ENCODE measurements around the gene XPO6. TPM values are rescaled to one million over a fixed set of nuclear protein-coding genes. Genes with fewer than 3 reads are reported as not detected.

The XPO6 gene
- total RNA-seq, 1 donor: 102 TPM

DNA sequence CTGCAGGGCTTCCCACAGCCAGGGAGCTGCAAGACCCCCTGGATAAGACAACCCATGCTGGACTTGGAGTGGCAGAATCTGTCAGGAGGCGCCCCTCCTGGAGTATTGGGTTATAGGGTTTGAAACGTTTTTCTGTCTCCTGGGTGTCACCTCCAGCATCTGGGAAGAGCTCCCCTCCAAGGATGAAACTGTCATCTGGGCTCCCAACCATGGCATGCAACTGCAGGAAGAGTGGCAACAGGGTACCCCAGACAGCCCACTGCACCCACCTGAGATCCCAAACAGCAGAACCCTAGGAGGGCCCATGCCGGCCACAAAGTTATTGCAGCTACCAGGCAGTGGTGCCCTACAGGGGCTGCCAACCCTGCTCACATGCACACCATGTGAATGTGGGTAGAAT, 147.6 kb downstream of the XPO6 start:
- Histone ChIP-seq H3K79me2 (ENCODE audit: insufficient read depth, low read length) (no peaks in the 10 kb centered on the region), H3K36me3 (ENCODE audit: insufficient read depth, low read length) (no peaks in the 10 kb centered on the region), H3K4me2 (ENCODE audit: insufficient read depth, low read length) (no peak overlapping the region), H3K9me3 (ENCODE audit: low read depth, low read length) (no peaks in the 10 kb centered on the region), H3K27me3 (ENCODE audit: insufficient read depth, low read length) (peaks cover 60% of the 10 kb centered on the region), H4K20me1 (ENCODE audit: insufficient read depth, low read length) (no peaks in the 10 kb centered on the region), H3K27ac (ENCODE audit: low read depth, low read length) (no peak overlapping the region), H3K4me3 (ENCODE audit: insufficient read depth, low read length) (no peak overlapping the region), H2AFZ (ENCODE audit: low read length) (no peak overlapping the region), H3K4me1 (ENCODE audit: insufficient read depth, low read length) (peaks cover 5% of the 10 kb centered on the region)
- DNase-seq (ENCODE audit: insufficient read length, low spot score, missing footprints): peak; percentile 61
- TF ChIP-seq, protein P1, sequence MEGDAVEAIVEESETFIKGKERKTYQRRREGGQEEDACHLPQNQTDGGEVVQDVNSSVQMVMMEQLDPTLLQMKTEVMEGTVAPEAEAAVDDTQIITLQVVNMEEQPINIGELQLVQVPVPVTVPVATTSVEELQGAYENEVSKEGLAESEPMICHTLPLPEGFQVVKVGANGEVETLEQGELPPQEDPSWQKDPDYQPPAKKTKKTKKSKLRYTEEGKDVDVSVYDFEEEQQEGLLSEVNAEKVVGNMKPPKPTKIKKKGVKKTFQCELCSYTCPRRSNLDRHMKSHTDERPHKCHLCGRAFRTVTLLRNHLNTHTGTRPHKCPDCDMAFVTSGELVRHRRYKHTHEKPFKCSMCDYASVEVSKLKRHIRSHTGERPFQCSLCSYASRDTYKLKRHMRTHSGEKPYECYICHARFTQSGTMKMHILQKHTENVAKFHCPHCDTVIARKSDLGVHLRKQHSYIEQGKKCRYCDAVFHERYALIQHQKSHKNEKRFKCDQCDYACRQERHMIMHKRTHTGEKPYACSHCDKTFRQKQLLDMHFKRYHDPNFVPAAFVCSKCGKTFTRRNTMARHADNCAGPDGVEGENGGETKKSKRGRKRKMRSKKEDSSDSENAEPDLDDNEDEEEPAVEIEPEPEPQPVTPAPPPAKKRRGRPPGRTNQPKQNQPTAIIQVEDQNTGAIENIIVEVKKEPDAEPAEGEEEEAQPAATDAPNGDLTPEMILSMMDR (IDR thresholded peaks at IDR 0.05; ENCODE audit: extremely low read depth, low read depth, low read length): no peak

DNA sequence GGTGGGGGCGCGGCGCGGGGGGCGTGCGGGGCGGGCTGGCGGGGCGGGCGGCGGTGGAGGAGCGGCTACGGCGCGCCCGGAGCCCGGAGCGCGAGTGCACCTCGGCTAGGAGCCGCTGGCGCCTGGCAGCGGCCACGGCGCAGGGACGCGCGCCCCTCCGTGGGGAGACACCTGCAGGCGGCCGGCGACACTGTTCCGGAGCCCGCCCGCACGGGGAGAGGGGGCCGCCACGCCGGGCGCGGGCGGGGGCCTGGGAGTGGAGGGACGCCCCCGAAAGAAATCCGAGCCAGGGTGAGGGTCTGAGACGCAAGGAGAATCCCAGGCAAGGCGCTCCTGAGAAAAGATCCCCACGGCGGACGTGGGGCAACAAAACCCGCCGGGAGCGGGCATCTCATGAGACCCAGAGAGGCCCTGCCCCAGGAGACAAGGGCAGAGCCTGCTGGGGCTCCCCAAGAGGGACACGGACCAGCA, 148.1 kb downstream of the XPO6 start, which contains the start of gene GSG1L:
Gene GSG1L, minus strand, starts transcription at position 124 of the 471 bp plus-strand sequence. CDS start 290 bp downstream, outside the sequence.
- DNase-seq (ENCODE audit: insufficient read length, low spot score, missing footprints): peak; percentile 81
- H3K27me3 ChIP-seq (ENCODE audit: insufficient read depth, low read length): peaks cover 65% of the 10 kb centered on the region

DNA sequence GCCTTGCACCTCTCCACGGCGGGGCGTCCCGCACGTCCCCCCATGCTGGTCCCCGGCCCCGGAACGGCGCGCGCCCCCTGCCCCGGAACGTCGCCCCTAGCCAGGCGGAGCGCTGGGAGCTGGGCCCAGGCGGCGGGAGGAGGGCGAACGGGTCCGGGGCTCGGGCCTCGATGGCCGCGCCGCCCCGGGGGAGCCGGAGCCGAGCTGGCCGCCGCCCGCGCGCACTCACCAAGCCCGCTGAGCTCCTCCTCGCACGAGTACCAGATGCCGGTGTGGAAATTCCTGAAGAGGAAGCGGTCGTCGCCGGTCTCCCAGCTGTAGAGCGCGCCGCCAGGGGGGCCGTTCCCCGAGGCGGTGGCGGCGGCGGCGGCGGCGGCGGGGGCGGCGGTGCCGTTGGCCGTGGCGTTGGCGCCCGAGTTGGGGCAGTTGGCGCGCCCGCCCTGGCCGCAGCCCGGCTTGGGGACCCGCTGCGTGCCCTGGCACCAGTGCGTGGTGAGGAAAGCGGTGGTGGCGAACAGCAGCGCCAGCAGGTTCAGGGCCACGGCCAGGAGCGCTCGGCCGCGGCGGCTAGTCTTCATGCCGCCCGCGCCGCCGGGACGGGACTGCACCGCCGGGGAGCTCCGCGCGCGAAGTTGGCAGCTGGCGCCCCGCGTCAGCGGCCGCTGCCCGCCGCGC, 148.8 kb downstream of the XPO6 start:
- TF ChIP-seq, protein P1 (IDR thresholded peaks at IDR 0.05; ENCODE audit: extremely low read depth, low read depth, low read length): no peak
- Histone ChIP-seq H3K27me3 (ENCODE audit: insufficient read depth, low read length) (peaks cover 71% of the 10 kb centered on the region), H3K4me2 (ENCODE audit: insufficient read depth, low read length) (no peak overlapping the region), H2AFZ (ENCODE audit: low read length) (no peak overlapping the region), H3K4me3 (ENCODE audit: insufficient read depth, low read length) (no peak overlapping the region), H3K79me2 (ENCODE audit: insufficient read depth, low read length) (no peaks in the 10 kb centered on the region), H3K4me1 (ENCODE audit: insufficient read depth, low read length) (no peaks in the 10 kb centered on the region), H3K36me3 (ENCODE audit: insufficient read depth, low read length) (no peaks in the 10 kb centered on the region), H3K9me3 (ENCODE audit: low read depth, low read length) (no peaks in the 10 kb centered on the region), H4K20me1 (ENCODE audit: insufficient read depth, low read length) (no peaks in the 10 kb centered on the region), H3K27ac (ENCODE audit: low read depth, low read length) (no peak overlapping the region)
- DNase-seq (ENCODE audit: insufficient read length, low spot score, missing footprints): peak; percentile 89

More for the DNA sequence above, 148.1 kb downstream of the XPO6 start, which contains the start of gene GSG1L:
- Histone ChIP-seq H3K36me3 (ENCODE audit: insufficient read depth, low read length) (no peaks in the 10 kb centered on the region), H3K4me1 (ENCODE audit: insufficient read depth, low read length) (peaks cover 5% of the 10 kb centered on the region), H4K20me1 (ENCODE audit: insufficient read depth, low read length) (no peaks in the 10 kb centered on the region), H3K27ac (ENCODE audit: low read depth, low read length) (no peak within 1 kb of the TSS), H3K4me2 (ENCODE audit: insufficient read depth, low read length) (no peak within 1 kb of the TSS), H2AFZ (ENCODE audit: low read length) (no peak within 1 kb of the TSS), H3K4me3 (ENCODE audit: insufficient read depth, low read length) (no peak within 1 kb of the TSS), H3K79me2 (ENCODE audit: insufficient read depth, low read length) (no peaks in the 10 kb centered on the region), H3K9me3 (ENCODE audit: low read depth, low read length) (no peaks in the 10 kb centered on the region)
- TF ChIP-seq, protein P1 (IDR thresholded peaks at IDR 0.05; ENCODE audit: extremely low read depth, low read depth, low read length): no peak

DNA sequence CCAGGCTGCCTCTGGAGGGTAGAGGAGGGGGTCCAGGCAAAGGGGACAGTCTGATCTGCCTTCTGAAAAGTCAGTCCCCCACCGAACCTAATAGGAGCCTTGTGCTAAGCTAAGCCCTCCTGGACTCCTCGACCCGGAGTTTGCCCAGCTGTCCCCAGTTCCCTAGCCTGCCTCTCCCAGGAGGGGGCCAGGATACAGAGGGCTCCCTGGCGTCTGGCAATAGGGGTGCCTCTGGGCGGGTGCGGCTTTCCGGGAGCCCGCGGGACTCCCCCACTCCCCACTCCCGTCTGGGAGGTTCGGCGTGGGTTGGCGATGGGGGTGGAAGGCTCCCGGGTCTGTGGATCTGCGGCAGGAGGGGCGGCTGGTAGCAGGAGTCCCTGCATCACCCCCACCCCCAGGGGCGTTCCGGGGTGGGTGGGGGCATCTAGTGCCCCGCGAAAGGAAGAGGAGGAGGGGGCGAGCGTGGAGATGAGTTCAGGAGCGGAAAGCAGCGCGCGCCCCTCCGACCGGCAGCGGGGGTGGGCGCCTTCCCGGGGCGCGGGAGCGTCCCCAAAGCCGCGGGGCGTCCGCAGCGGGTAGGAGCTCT, 149.4 kb downstream of the XPO6 start:
- peaks cover 72% of the 10 kb centered on the region for H3K27me3 ChIP-seq (ENCODE audit: insufficient read depth, low read length)
- H4K20me1 ChIP-seq (ENCODE audit: insufficient read depth, low read length): no peaks in the 10 kb centered on the region
- no peak overlapping the region for H2AFZ ChIP-seq (ENCODE audit: low read length)
- H3K36me3 ChIP-seq (ENCODE audit: insufficient read depth, low read length): no peaks in the 10 kb centered on the region
- DNase-seq (ENCODE audit: insufficient read length, low spot score, missing footprints): peak; percentile 78
- no peaks in the 10 kb centered on the region for H3K4me1 ChIP-seq (ENCODE audit: insufficient read depth, low read length)
- TF ChIP-seq, protein P1 (IDR thresholded peaks at IDR 0.05; ENCODE audit: extremely low read depth, low read depth, low read length): no peak
- H3K79me2 ChIP-seq (ENCODE audit: insufficient read depth, low read length): no peaks in the 10 kb centered on the region
- H3K4me3 ChIP-seq (ENCODE audit: insufficient read depth, low read length): no peak overlapping the region
- H3K4me2 ChIP-seq (ENCODE audit: insufficient read depth, low read length): no peak overlapping the region
- H3K27ac ChIP-seq (ENCODE audit: low read depth, low read length): no peak overlapping the region
- H3K9me3 ChIP-seq (ENCODE audit: low read depth, low read length): no peaks in the 10 kb centered on the region

All from osteoblast (primary cell).